T-helper 9 cell (primary cell): ENCODE results near the gene BRIP1.
"Not testable (repeated sequence)": the region's sequence is repeated elsewhere in the genome, so short reads cannot be mapped to it uniquely, and the experiment has no call there.

ENCODE experiments used
- DNase-seq: peaks from one replicate; pipeline ENCODE4 v3.0.0-alpha.2; 2020

BRIP1 gene

GRCh38 chr17:61726977-61727376 is 136.4 kb downstream of the BRIP1 start:
- no peak for DNase-seq

DNA sequence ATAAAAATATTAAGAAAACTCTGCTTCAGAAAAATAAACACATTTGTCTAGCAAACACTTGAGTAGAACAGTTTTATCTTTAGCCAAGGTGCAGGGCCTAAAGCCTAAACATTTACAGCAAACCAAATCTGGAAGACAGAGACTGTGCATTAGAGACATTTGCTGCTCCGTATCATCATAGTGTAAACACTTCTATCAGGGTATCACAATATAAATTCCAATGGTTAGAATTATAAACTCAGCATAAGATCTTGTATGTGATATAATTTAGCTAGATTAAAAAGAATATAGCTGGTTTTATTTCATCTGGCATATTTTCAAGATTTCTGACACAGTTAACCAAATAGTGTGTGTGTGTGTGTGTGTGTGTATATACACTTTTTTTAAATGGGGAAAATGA is 138.6 kb downstream of the BRIP1 start:
- no peak for DNase-seq

DNA sequence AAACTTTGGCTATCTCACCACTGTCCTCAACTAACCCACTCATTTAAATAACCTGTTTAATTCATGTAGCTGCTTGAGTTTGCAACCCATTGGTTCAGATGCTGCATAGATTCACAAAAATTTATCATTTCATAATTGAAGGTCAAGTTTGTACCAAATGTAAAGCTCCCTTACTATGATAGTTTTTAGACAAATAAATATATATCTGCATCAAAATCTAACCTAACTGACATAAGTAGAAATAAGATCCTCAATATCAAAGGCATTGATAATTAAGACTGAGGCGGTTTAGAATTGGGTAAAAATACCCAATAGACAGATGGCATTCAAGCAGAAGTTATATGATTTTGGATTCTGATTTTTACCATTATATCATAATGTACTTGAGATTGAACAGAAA is 139.4 kb downstream of the BRIP1 start:
- no peak for DNase-seq

DNA sequence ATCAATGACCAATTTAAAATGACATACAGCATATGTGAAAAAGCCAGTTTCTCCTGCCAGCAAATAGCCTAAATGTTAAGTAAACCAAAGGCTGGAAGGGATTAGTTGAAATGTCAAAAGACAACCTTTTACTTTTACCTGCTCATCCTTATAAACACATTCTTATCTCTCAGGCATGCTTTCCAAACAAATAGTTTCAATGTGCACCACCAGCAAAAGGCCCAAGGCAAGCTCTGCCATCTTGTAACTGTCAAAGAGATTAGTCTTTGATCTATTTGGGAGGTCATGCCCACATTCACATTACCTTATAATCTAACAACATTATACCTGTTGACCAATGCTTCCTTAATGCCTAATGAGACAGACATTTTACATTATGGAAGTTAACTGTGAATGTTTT is 140.1 kb downstream of the BRIP1 start:
- DNase-seq: no peak

DNA sequence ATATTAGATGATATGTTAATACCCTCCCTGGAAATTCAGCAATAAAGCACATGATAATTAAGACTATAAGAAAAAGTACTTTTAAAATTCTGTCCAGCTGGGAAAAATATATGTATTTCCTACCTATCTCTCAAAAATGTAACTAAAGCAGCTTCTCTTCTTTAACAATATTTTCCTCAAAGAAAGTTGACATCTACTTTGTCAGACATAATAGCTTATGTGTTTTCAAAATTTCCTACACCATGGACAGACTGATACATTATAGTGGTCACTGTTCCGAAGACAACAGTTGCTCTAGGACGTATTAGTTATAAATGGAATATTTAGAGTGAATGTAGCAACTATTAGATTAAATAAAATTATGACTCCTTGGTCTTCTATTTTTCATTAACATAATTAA is 140.9 kb downstream of the BRIP1 start:
- DNase-seq: no peak

DNA sequence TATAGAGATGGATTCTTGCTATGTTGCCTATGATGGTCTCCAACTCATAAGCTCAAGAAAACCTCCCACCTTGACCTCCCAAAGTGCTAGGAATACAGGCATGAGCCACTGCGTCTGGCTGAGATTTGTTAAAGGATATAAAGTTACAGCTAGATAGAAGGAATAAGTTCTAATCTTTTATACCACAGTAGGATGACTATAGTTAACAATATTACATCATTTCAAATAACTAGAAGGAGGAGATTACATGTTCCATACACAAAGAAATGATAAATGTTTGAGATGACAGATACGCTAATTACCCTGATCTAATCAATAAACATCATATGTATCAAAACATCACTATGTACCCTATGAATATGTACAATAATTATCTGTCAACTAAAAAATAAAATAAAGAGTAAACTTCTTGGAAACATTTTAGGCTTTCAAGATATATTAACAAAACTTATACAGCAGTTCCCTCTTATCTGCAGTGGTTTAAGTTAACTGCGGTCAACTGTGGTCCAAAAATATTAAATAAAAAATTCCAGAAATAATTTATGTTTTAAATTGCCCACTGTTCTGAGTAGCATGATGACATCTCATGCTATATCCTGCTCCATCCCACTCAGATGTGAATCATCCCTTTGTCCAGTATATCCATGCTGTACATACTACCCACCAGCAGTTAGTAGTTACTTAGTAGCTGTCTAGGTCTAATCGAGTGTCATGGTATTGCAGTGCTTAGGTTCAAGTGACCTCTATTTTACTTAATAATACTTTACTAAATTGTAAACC is 143.1 kb downstream of the BRIP1 start:
- no peak for DNase-seq

DNA sequence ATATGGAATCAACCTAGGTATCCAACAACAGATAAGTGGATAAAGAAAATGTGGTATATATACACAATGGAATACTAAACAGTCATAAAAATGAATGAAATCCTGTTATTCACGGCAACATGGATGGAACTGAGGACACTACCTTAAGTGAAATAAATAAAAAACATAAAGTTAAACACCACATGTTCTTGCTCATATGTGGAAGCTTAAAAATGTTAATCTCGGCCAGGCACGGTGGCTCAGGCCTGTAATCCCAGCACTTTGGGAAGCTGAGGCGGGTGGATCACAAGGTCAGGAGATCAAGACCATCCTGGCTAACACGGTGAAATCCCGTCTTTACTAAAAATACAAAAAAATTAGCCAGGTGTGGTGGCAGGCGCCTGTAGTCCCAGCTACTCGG is 144.1 kb downstream of the BRIP1 start:
- not testable (repeated sequence) for DNase-seq

DNA sequence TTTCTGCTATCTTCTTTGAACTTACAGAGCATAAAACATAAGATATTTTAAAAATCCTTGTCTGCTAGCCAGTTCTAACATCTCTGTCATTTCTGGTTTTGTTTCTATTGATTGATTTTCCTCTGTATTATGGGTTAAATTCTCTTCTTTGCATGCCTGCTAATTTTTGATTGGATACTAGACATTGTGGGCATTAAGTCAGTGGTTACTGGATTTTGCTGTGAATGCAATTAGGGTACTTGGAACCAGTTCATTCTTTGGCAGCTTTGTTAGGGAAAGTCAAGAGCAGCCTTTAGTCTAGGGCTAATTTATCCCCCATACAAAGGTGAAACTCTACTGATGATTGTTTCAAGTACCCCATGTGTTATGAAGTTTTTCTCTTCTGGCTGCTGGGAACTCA is 145.3 kb downstream of the BRIP1 start:
- no peak for DNase-seq

- no peak for DNase-seq
Observed at GRCh38 chr17:61717352-61717751, 146.0 kb downstream of the BRIP1 start.

DNA sequence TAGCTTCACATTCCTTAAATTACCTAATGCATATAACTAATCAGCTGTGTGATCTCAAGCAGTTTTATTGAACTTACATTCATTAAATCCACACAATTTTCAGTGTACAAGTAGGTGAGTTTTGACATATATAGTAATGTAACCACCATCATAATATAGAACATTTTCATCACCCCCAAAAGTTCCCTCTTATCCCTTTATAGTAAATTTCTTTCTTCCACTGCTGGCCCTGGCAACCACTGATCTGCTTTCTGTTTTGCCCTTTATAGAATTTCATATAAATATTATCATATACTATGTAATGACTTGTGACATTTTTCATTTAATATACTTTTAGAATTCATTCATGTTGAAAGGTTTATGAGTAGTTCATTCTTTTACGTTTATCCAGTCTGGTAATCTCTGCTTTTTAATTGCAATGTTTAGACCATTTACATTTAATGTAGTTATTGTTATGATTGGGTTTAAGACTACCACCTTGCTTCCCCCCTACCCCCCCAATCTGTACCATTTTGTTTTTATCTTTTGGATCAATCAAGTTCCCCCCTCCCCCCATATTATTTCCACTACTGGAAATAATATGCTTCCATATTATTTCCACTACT is 147.0 kb downstream of the BRIP1 start:
- DNase-seq: no peak

DNA sequence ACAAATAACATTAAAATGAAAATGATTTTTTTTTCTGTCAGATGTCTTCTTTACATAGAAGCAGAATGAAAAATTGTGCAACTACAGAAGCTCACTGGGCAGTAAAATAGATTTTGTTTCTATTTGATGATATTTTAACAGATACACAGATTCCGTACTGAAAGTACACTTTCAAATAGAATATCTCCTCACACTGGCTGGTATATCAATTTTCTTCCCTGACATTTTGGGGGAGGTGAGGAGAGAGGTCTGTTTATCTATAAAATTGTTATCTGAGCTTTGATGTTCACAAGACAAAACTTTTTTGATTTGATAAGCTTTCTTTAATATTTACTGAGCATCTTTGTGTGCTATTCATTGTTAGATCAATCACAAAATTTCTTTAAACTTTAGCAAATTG is 148.0 kb downstream of the BRIP1 start:
- DNase-seq: no peak

DNA sequence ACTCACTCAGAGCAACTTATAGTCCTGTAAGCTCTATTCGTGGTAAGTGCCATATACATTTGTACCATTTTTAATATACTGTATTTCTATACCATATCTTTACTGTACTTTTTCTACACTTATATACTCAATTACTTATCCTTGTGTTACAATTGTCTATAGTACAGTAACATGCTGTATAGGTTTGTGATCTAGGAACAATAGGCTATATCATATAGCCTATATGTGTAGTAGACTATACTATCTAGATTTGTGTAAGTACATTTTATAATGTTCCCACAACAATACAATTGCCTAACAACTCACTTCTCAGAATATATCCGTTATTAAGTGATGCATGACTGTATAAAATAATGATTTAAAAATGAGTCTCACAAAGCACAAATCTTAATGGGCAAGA is 149.0 kb downstream of the BRIP1 start:
- DNase-seq: no peak

GRCh38 chr17:61713035-61713434 is 150.3 kb downstream of the BRIP1 start:
- DNase-seq: no peak

- DNase-seq: no peak
Observed at GRCh38 chr17:61710546-61710945, 152.8 kb downstream of the BRIP1 start.

GRCh38 chr17:61709567-61709966 is 153.8 kb downstream of the BRIP1 start:
- DNase-seq: no peak

- no peak for DNase-seq
Observed at GRCh38 chr17:61704935-61705449, 158.3 kb downstream of the BRIP1 start.

DNA sequence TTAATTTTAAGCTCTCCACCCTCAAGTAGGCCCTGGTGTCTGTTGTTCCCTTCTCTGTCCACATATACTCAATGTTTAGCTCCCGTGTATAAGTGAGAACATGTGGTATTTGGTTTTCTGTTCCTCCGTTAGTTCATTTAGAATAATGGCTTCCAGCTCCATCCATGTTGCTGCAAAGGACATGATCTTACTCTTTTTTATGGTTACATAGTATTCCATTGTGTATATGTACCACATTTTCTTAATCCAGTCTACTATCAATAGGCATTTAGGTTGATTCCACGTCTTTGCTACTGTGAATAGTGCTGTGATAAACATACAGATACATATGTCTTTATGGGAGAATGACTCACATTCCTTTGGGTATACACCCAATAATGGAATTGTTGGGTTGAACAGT is 160.9 kb downstream of the BRIP1 start:
- no peak for DNase-seq

DNA sequence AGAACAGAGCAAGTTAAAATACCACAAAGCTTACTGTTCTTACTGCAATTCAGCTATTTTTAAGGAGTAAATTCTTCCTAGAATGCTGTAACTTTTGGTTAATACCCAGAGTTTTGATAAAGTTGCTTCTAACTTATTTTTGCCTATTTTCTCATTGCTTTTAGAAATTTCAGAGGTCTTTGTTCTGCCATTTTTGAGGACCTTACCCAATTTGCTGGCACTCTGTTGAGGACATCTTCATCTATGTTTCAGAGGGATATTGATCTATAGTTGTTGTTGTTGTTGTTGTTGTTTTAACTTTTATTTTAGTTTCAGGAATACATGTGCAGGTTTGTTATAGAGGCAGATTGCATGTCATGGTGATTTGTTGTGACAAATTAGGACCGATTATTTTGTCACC is 161.3 kb downstream of the BRIP1 start:
- DNase-seq: no peak

- DNase-seq: no peak
Observed at GRCh38 chr17:61701334-61701733, 162.0 kb downstream of the BRIP1 start.

- DNase-seq: no peak
Observed at GRCh38 chr17:61700252-61700651, 163.1 kb downstream of the BRIP1 start.

- no peak for DNase-seq
Observed at GRCh38 chr17:61699694-61700093, 163.6 kb downstream of the BRIP1 start.

DNA sequence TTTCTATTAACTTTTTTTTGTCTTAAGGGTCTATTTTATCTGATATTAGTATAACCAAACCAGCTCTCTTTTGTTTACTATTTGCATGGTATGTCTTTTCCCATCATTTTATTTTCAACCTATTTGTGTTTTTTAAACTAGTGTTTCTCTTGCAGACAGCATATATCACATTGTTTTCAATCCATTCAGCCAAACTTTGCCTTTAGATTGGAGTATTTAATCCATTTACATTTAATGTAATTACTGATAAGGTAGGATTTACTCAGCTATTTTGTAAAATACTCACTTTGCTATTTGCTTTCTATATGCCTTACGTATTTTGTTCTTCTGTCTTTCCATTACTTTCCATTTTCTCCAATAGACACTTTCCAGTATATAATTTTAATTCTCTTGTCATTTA is 164.3 kb downstream of the BRIP1 start:
- DNase-seq: no peak

- DNase-seq: no peak
Observed at GRCh38 chr17:61698244-61698643, 165.1 kb downstream of the BRIP1 start.

- no peak for DNase-seq
Observed at GRCh38 chr17:61695779-61696337, 167.5 kb downstream of the BRIP1 start.
